GM19328 (cell line): ENCODE data around the gene TENT5C.

Experiments used
- ATAC-seq: cut with Tn5 transposase; IDR thresholded peaks from one replicate; pipeline ENCODE4 v1.9.1; 2021; ENCODE audit warnings: mild to moderate bottlenecking, moderate library complexity; ENCODE audit not compliant: unreplicated experiment

The TENT5C gene

GRCh38 chr1:117673405-117673804 lies 67.6 kb downstream of the TENT5C start:
- ATAC-seq: no peak

- ATAC-seq: no peak
Measured at GRCh38 chr1:117674521-117675400, 68.9 kb downstream of the TENT5C start.

- ATAC-seq: no peak
Measured at GRCh38 chr1:117675907-117676430, 70.1 kb downstream of the TENT5C start.

- no peak for ATAC-seq
Measured at GRCh38 chr1:117676615-117677130, 70.8 kb downstream of the TENT5C start.
